Keratinocyte (primary cell): ENCODE data around the gene GIMAP6.

Experiments
- EZH2 ChIP-seq: IDR thresholded peaks from one replicate; pipeline ENCODE4 v1.6.1; 2012; ENCODE audit warnings: inconsistent platforms, mild to moderate bottlenecking, low read length, moderate library complexity
- TF ChIP-seq, protein P1 (sequence below), 3 experiments: IDR thresholded peaks in 1 of 3; conservative IDR thresholded peaks in 1 of 3; optimal IDR thresholded peaks in 1 of 3; 2 replicates in 2 of 3; 3 replicates in 1 of 3; pipeline versions ENCODE3 to v1.5.1; 2011; ENCODE audit warnings: low read length in 3 of 3, mild to moderate bottlenecking in 3 of 3, moderate library complexity in 2 of 3, control low read depth in 1 of 3, inconsistent platforms in 1 of 3; ENCODE audit not compliant: insufficient read depth in 2 of 3; ENCODE audit errors: extremely low read depth in 1 of 3

DNA sequence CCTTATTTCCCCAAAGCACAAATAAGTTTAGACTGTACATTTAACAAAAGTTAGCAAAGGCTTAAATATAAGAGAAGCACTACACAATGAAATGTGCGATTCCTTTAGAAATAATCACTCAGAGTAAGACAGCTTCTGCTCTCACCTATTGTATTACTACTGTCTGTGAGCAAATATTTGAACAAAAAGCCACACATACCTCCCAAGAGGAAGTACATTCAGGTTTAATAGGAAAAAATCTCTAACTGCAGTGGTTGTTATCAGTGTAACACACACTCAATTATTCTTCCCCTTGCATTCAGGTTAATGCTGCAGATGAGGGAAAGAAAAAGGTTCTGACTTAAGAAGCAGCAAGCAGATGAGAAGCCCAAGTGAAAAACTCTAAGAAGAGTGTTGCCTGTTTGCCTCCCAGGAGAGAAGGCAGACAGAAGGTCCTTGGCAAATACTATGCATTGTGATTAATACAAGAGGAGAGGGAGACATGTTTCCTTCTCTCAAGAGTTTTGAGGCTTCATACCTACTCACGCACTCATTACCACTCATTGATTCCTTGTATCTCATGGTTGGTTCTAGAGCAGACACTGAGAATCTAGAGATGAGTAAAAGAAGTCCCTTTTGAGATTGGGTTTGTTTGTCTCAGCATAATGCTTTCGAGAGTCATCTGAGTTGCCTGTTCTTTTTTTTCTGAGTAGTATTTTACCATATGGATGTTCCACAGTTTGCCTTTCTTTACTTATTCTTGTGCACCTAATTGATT lies 51.4 kb downstream of the GIMAP6 start:
- TF ChIP-seq, protein P1, sequence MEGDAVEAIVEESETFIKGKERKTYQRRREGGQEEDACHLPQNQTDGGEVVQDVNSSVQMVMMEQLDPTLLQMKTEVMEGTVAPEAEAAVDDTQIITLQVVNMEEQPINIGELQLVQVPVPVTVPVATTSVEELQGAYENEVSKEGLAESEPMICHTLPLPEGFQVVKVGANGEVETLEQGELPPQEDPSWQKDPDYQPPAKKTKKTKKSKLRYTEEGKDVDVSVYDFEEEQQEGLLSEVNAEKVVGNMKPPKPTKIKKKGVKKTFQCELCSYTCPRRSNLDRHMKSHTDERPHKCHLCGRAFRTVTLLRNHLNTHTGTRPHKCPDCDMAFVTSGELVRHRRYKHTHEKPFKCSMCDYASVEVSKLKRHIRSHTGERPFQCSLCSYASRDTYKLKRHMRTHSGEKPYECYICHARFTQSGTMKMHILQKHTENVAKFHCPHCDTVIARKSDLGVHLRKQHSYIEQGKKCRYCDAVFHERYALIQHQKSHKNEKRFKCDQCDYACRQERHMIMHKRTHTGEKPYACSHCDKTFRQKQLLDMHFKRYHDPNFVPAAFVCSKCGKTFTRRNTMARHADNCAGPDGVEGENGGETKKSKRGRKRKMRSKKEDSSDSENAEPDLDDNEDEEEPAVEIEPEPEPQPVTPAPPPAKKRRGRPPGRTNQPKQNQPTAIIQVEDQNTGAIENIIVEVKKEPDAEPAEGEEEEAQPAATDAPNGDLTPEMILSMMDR (optimal IDR thresholded peaks at IDR 0.05 in 1 of 3, IDR thresholded peaks at IDR 0.05 in 1 of 3, conservative IDR thresholded peaks at IDR 0.05 in 1 of 3; ENCODE audit: extremely low read depth in 1 of 3, insufficient read depth in 2 of 3, low read length in 3 of 3), result no peak
- no peak for TF ChIP-seq EZH2
